GOT3 (cell line): ENCODE data around the gene TAF8.
"Not testable (repeated sequence)": the region's sequence is repeated elsewhere in the genome, so short reads cannot be mapped to it uniquely, and the experiment has no call there.

ENCODE experiments used
- DNase-seq: peaks from one replicate; lab custom pipeline; 2025; ENCODE audit warnings: mixed read lengths; lab: John Stamatoyannopoulos, UW

TAF8 gene

DNA sequence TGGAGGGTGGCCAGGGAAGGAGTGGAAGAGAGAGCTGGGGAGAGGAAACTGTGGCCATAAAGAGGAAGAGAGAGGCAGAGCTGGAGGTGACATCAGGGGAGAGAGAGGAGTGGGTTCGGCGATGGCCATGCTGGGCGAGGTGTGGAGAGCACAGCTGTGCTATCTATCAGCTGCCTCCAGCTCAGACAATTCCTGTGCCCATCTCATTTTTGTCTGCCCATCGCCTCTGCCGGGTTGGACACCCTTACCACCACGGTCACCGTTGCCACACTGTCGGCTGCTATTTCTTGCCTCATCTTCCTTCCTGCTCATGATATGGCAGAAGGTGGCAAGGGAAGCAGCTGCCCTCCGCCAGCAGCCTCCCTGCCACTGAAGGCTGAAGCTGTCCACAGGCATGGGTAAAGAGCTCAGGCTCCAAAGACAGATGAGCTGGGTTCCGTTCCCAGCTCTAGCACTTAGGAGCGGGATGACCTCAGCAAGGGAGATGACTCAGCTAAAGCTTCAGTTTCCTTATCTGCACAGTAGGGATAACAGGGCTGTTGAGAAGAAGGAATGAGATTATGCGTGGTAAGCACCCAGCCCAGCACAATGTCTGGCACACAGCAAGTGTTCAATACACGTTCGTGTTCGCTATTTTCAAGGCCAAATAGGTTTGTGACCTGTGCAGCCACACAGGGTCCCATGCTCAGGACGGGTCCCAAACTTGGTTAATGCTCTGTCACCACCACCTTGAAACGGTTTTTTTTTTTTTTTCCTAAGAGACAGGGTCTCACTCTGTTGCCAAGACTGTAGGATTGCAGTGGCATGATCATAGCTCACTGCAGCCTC is 21.9 kb upstream of the TAF8 start:
- DNase-seq: no peak

DNA sequence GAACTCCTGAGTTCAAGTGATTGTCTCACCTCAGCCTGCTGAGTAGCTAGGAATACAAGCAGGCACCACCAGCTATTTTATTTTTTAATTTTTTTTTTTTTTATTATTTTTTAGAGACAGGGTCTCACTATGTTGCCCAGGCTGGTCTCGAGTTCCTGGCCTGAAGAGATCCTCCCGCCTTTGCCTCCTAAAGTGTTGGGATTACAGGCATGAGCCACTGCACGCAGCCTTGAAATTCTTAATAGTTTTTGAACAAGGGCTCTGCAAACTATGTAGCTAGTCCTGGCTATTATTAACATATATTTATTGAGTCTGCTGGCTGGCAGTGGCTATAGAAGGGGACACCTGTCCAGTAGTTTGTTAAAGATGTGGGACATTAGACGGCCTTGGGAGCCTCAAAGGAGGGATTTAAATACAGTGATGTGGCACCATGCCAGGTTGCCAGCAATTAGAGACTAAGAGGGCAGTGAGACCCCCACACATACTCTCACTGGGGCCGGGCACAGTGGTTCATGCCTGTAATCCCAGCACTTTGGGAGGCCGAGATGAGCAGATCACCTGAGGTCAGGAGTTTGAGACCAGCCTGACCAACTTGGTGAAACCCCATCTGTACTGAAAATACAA is 21.1 kb upstream of the TAF8 start:
- no peak for DNase-seq

DNA sequence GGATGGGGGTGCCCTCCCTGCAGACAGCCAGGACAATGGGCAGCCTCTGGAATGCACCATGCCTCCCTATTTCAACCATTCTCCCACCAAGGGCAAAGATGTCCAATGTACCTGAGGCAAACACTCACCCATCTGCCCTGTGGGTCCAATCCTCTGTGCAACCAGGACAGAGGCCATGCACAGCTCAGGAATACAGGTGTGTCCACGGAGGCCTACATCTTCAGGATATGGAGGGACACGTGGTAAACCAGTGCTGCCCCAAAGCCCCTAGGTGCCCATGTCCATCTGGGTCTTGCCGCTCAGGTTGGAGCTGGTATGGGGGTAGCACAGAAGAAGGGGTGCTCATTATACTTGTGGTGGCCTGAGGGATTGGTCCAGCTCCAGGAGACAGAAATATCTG is 20.4 kb upstream of the TAF8 start:
- no peak for DNase-seq

DNA sequence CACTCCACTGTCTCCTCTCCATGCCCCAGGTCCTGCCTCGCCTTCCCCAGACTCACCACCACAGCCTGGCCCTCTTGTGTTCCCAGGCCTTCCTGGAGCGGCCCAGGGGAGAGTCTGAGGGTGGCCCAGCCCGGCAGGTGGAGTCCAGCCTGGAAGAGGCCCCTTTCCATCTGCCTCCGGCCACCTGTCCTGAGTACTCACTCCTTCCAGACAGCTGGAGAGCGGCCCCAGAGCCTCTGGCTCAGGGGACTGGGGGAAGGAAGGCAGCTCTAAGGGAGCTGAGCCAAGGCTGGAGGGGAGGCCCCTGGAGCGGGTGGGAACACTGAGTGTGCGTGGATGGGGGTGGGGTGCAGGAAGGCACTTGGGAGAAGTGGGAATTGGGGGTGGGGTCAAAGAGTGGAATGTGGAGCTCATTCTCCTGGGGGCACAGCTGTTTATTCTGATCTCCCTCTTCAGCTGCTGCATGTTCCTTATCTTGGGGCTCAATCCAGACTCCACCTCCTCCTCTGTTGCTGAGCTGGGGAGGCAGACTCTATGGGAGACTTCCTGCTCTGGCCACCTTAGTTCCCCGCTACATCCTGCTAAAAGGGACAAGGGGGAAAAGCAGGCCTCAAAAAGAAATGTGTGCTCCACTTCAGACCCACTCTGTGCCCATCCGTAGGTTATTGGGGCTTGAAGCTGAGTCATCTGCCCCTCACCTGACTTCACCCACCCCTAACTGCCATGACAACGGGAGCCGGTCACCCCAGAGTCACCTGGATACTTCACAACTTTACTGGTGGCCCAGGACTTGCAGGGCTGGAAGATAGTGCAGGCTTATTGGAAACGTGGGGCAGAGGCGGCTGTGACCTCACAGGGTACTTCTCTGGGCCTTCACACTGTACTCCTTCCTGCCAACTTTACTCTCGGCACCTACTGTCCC is 19.5 kb upstream of the TAF8 start:
- DNase-seq: no peak

DNA sequence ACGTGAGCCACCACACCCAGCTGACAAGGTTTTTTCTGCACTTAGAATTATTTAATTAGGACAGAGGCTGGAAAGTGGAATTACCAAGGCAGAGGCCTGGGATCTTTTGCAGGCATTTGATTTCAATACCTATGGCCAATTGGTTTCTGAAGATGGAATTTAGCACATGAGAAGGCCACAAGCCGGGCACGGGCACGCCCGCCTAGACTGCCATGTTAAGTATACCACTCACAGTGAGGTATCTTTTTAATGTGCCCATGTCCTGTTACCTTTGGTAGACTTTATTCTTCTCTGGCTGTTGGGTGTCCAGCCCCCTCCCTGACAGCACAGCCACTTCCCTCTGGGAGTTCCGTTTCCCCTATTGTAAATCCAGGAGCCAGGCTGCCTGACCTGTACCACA is 18.0 kb upstream of the TAF8 start:
- no peak for DNase-seq

DNA sequence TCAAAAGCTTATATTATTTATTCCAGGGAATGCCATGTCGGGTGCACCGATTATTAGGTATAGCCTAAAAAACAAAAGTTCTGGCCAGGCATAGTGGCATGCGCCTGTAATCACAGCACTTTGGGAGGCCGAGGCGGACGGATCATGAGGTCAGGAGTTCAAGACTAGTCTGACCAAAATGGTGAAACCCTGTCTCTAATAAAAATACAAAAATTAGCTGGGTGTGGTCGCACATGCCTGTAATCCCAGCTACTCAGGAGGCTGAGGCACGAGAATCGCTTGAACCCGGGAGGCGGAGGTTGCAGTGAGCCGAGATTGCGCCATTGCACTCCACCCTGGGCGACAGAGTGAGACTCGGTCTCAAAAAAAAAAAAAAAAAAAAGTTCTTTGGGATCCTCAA is 12.7 kb upstream of the TAF8 start:
- DNase-seq: not testable (repeated sequence)

DNA sequence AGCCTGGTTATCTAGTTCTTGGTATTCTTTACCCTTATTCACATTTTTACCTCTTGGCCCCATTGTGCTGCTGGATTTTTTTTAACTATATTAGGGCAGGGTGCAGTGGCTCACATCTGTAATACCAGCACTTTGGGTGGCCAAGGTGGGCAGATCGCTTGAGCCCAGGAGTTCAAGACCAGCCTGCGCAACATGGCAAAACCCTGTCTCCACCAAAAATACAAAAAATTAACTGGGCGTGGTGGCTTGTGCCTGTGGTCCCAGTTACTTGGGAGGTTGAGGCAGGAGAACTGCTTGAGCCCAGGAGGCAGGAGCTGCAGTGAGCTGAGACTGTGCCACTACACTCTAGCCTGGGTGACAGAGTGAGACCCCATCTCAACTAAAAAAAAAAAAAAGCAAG is 12.2 kb upstream of the TAF8 start:
- no peak for DNase-seq

DNA sequence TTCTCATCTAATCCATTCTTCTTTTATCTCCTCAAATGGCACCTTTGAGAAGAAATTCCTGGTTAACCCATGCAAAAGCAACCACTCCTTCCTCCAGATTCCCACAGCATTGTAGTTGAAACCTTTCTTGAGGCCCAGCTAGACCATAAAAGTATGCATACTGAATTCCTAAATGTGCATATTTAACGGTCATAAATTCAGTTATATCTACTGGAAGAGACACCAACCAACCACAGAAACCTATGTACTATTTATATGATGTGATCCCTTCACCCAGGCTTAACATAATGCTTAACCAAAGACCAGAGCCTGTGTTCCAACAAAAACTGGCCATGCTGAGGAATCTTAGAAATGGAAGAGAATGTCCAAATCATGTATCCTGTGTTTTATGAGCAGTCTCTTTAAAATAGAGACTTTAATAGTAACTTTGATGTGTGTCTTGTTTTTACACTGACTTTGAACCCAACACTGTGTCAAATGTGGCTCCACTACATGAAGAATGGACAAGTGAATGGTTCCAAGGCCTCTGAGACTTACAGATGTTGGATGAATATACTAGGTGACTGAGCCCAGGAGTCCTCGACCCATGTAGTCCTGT is 11.4 kb upstream of the TAF8 start:
- no peak for DNase-seq

DNA sequence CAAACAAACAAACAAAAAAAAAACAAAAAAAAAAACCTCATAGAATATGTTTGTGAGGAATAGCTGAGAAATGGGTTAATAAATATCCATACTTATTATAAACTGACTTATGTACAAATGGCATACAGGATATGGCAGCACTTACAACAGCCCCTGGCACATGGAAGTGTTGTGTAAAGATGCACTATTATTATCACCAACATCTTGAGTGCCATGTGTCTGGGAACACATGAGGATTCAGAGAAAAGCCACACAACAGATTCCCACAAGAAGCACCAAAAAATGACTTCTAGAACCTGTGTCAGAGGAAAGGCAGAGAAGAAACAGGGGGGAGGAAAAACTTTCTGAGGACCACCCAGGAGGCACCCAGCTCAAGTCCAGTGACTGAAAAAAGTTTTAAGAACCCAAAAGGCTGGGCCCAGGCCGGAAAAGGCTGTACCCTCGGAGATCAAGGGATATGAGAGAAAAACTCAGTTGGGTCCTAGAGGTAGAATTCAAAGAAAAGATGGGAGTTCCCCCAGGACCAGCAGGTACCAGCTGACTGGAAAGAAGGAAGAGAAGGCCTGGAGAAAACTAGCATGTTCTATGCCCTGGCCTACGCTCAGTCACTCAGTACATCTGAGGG is 9.4 kb upstream of the TAF8 start:
- no peak for DNase-seq

DNA sequence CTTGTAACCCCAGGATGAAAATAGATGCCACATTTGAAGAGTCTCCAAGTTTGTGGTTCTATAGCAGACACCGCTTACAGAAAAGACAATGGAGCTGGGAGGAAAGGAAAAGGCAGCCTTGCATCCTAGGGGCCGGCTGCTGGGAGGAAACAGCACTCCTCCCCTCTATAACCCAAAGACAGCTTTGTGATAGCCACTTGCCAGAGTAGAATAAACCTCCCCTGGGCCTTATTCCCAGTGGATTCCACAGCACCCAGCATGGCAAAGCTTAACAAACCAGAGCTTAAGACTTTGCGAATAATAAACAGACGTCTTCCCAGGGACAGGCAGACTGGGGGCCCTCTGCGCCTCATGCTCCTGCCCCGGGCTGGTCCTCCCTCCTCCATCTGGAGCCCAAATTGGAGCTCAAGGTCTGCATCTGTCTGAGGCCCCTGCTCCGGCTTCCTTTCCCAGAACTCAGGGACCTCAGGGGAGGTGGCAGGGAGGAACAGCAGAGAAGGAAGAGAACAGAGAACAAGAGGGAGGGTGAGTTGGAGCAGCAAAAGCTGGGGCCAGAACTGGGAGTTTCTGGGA is 8.8 kb upstream of the TAF8 start:
- DNase-seq: no peak

DNA sequence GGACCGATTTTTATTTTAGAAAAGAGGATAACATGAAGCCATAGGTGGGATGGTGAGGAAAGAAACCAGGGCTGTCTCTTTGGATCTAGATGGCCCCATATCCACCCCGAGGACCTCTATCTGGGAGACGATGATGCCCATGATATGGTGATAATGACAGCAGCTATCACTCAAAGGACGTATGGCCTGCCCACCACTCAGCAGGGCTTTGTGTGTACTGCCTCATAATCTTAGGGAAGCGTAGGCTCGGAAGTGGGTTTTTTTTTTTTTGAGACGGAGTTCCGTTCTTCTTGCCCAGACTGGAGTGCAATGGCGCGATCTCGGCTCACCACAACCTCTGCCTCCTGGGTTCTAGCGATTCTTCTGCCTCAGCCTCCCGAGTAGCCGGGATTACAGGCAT is 8.2 kb upstream of the TAF8 start:
- no peak for DNase-seq

DNA sequence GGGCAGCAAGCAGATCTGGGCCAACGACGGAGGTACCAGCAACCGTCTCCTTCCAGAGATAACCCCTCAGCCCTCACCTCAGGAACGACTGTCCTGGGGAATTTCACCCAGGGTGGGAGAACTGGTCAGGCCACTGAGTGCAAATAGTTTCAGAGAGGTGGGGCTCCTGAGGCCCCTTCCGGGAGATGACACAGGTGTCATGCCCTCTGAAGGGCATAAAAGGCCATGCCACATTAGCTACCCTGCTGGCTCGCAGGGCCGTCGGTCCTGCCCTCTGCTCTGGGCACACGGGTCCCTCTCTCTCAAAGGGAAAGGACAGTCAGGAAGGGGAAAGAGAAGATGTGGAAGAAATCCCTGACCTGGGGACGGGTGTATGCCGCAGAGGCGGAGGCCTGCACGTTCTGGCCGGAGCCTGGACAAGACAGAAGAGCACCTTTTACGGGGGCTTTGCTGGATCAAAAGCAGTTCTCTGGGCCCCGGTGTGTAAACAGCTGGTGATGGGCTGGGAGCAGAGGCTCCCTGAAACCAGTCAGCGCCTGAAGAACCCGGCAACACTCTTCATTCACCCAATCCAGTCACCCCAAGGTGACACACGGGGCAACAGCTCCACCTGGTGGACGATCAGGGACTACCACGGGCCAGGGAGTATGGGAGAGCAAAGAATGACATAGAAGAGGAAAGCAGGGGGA is 6.4 kb upstream of the TAF8 start:
- DNase-seq: peak; percentile 55

DNA sequence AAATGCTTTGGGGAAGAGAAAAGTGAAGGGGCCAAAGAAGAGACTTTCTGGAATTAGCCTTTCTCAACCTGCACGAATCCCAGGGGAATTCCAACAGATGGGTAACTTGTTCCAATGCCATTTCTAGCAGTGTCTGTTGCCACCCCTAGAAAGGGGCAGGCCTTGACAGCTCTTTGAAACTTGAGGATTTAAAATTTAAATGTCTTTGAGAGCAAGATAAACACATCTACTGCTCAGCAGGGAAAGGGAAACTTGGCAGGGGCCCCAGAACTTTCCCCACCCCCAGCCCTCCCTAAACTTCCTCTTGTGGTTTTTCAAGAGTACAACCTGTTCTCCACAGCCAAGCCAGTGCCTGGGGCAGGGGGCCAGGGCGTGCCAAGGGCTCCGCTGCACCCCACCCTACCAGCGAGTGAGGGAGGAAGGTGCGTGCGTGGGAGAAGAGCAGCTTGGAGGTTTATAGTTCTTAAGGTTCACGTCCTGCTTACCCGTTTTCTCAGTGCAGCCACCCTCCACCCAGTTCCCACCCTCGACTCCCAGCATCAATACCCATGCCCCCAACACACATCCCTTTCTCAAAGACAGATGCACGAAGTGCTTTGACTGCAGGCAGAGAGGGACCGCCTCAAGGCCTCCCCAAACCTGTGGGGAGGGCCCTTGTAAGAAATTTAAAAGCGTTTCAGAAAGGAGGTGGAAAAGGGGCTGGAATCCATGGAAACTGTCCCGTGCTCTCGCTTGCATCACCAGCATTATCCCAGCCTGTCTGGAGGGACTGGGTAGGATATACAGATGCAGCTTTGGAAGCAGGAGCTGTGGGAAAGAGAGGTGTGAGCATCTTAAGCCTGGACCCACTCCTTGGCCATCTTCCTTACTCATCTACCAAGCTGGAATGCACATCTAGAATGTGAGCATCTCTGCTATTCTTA is 4.5 kb upstream of the TAF8 start:
- DNase-seq: no peak

DNA sequence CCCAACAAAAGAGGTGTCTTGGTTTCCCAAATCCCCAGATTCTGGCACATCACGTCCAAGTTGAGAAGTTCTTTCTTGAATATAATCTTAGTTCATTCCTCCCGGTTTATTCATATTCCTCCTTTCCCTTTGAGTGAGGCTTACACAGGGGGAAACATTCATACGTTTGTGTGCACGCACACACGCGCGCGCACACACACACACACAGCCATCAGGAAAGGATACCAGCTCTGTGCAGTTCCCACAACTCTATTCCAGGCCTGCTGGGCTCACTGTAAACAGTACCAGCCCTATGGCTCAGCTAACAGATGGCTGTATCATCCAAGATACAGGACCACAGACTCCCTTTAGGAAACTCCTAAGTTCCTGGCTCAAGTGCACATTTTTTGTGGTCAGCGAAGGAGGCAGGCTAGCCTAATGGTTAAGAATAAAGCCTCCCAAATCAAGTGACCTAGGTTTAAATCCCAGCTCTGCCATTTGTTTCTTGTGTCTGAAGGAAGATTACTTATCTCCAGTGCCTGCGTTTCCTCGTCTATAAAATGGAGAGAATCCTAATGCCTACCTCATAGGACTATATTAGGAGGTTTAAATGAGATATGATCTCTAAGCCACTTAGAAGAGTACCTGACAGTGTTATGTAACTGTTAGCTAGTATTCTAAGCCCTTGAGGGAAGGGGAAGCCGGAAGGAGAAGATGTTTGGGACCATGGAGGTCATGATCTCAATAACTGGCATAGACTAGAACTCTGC is 3.7 kb upstream of the TAF8 start:
- DNase-seq: no peak

DNA sequence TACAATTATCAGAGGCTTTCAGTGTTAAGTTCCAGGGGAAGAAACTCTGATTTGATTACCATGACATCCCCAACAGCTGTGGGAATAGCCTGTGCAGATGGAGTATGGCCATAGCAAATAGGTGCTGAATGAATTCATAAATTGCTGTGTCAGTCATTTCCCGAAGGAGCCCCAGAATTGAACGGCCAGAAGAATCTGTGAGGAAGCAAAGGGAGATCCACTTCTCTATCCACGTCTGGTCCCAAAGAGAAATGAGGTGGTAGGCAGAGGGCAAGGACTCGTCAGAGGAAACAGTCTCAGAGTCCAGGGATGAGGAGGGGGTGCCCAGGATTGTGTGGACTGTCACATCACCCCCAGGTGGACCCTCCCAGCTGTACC is 3.1 kb upstream of the TAF8 start:
- no peak for DNase-seq

DNA sequence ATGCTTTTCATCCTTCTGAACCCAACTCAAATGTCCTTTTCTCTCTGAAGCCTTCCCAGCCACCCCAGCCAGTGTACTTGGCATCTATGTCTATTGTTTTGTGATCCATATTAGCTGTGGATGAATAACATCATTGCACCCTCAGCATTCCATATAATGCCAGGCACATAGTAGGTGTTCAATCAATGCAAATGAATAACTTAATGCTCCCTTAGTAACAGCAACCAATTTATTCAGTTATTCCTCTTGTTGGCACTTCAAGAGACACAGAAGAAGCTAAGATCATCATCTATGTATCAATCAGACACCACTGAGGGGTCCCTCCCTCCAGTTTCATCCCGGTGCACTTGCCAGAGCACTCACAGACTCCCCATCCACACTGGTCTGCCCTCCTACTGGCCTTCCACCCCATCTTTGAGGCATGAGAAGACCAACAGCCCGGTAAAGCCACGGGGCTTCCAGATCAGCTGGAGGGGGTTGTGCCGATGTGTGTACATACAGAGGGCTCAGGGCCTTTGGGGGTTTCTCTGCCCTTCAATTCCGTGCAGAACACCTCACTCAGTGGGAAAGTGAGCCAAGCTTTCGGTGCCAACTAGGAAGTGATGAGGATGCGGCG is 2.4 kb upstream of the TAF8 start:
- no peak for DNase-seq

DNA sequence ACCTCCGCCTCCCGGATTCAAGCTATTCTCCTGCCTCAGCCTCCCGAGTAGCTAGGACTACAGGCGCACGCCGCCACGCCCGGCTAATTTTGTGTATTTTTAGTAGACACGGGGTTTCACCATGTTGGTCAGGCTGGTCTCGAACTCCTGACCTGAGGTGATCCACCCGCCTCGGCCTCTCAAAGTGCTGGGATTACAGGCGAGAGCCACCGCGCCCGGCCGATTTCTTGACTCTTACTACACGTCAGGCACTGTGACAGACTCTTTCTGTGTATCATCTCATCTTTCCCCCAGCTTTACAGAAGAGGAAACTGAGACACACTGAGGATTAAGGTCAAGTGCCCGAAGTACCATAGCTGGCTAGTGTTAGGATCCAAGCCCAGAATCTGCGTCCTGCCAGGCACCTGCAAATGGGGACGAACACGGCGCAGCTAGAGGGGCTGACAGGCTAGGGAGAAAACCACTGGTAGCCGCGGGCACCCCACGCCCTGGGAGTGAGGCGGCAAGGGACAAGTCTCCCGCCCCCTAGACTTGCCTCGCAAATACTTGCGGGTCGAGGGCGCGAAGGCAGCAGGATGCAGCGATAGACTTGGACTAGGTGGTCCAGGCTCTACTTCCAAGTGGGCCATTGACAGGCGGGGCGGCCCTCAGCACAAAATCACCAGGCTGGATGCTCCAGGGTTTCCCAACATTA is 1.1 kb upstream of the TAF8 start:
- DNase-seq: no peak

DNA sequence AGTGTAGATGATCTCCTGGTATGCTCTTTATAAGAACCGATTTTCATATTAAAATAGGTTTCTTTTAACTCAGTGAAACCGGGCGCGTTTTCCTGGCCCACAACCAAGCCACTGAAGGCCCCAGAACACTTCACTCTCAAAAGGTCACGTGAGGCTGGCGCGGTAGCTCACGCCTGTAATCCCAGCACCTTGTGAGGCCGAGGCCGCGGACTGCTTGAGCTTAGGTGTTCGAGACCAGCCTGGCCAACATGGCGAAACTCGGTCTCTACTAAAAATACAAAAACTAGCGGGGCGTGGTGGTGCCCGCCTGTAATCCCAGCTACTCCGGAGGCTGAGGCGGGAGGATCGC is 402 bp upstream of the TAF8 start:
- no peak for DNase-seq
